Measurements from ENCODE around the gene VAPB.

The VAPB gene

GRCh38 chr20:58495623-58496428, 106.8 kb downstream of the VAPB start:
- Histone ChIP-seq H3K4me3 (ENCODE audit: low read length) (no peak overlapping the region), H3K9me3 (ENCODE audit: insufficient read depth, low read depth, low read length) (no peaks in the 10 kb centered on the region), H3K4me1 (ENCODE audit: insufficient read depth, low read length) (no peaks in the 10 kb centered on the region), H3K27me3 (ENCODE audit: insufficient read depth, low read length) (no peaks in the 10 kb centered on the region), H3K36me3 (ENCODE audit: insufficient read depth, low read depth, low read length) (no peaks in the 10 kb centered on the region), H3K9ac (ENCODE audit: low read depth, low read length) (no peak overlapping the region), H3K27ac (ENCODE audit: low read length) (no peak overlapping the region)

GRCh38 chr20:58496429-58496769, 107.4 kb downstream of the VAPB start:
- no peaks in the 10 kb centered on the region for H3K4me1 ChIP-seq (ENCODE audit: insufficient read depth, low read length)
- no peaks in the 10 kb centered on the region; the same call in 1 of the 2 replicates for H3K9me3 ChIP-seq (ENCODE audit: insufficient read depth, low read depth, low read length)
- no peak overlapping the region for H3K27ac ChIP-seq (ENCODE audit: low read length)
- H3K36me3 ChIP-seq (ENCODE audit: insufficient read depth, low read depth, low read length) = no peaks in the 10 kb centered on the region
- no peaks in the 10 kb centered on the region for H3K27me3 ChIP-seq (ENCODE audit: insufficient read depth, low read length)
- no peak overlapping the region for H3K4me3 ChIP-seq (ENCODE audit: low read length)
- H3K9ac ChIP-seq (ENCODE audit: low read depth, low read length) = no peak overlapping the region

GRCh38 chr20:58497076-58497641, 108.1 kb downstream of the VAPB start:
- Histone ChIP-seq H3K9me3 (ENCODE audit: insufficient read depth, low read depth, low read length) (no peaks in the 10 kb centered on the region; the same call in 1 of the 2 replicates), H3K4me1 (ENCODE audit: insufficient read depth, low read length) (no peaks in the 10 kb centered on the region), H3K27me3 (ENCODE audit: insufficient read depth, low read length) (no peaks in the 10 kb centered on the region), H3K27ac (ENCODE audit: low read length) (no peak overlapping the region), H3K4me3 (ENCODE audit: low read length) (no peak overlapping the region), H3K36me3 (ENCODE audit: insufficient read depth, low read depth, low read length) (no peaks in the 10 kb centered on the region), H3K9ac (ENCODE audit: low read depth, low read length) (no peak overlapping the region)

GRCh38 chr20:58497724-58498469, 108.9 kb downstream of the VAPB start:
- H3K9ac ChIP-seq (ENCODE audit: low read depth, low read length) = no peak overlapping the region
- no peaks in the 10 kb centered on the region for H3K36me3 ChIP-seq (ENCODE audit: insufficient read depth, low read depth, low read length)
- no peaks in the 10 kb centered on the region for H3K4me1 ChIP-seq (ENCODE audit: insufficient read depth, low read length)
- H3K4me3 ChIP-seq (ENCODE audit: low read length) = no peak overlapping the region
- no peak overlapping the region for H3K27ac ChIP-seq (ENCODE audit: low read length)
- no peaks in the 10 kb centered on the region for H3K27me3 ChIP-seq (ENCODE audit: insufficient read depth, low read length)
- no peaks in the 10 kb centered on the region; the same call in 1 of the 2 replicates for H3K9me3 ChIP-seq (ENCODE audit: insufficient read depth, low read depth, low read length)

- H3K4me1 ChIP-seq (ENCODE audit: insufficient read depth, low read length) = no peaks in the 10 kb centered on the region
- no peak overlapping the region for H3K27ac ChIP-seq (ENCODE audit: low read length)
- H3K36me3 ChIP-seq (ENCODE audit: insufficient read depth, low read depth, low read length) = no peaks in the 10 kb centered on the region
- no peak overlapping the region for H3K4me3 ChIP-seq (ENCODE audit: low read length)
- H3K9me3 ChIP-seq (ENCODE audit: insufficient read depth, low read depth, low read length) = no peaks in the 10 kb centered on the region; the same call in 1 of the 2 replicates
- H3K9ac ChIP-seq (ENCODE audit: low read depth, low read length) = no peak overlapping the region
- H3K27me3 ChIP-seq (ENCODE audit: insufficient read depth, low read length) = no peaks in the 10 kb centered on the region
Observed at GRCh38 chr20:58498470-58499068, 109.5 kb downstream of the VAPB start.

DNA sequence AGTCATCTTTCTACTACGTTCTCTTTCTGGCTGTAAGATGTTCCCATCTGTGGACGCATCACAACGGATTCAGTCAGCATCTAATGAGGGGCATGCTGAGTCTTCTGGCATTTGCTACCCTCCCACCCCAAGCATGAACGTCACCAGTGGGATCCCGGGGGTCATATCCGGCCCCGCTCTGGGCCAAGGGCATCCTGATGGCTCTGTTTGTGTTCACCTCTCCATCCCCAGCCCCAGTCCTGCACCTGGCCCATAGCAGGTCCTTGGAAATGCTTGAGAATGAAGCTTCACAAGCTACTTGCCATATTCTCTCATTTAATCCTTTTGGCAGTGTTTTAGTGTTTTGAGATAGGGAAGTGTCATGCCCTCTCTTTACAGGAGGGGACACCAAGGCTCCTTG, 111.2 kb downstream of the VAPB start:
- no peaks in the 10 kb centered on the region for H3K27me3 ChIP-seq (ENCODE audit: insufficient read depth, low read length)
- peaks cover 15% of the 10 kb centered on the region for H3K9me3 ChIP-seq (ENCODE audit: insufficient read depth, low read depth, low read length)
- no peaks in the 10 kb centered on the region for H3K36me3 ChIP-seq (ENCODE audit: insufficient read depth, low read depth, low read length)
- no peaks in the 10 kb centered on the region for H3K4me1 ChIP-seq (ENCODE audit: insufficient read depth, low read length)
- H3K27ac ChIP-seq (ENCODE audit: low read length) = no peak overlapping the region
- no peak overlapping the region for H3K4me3 ChIP-seq (ENCODE audit: low read length)
- no peak overlapping the region for H3K9ac ChIP-seq (ENCODE audit: low read depth, low read length)
